GM23338 (cell line): Measurements from ENCODE around the gene C11orf21. TPM values are rescaled to one million over a fixed set of nuclear protein-coding genes. Genes with fewer than 3 reads are reported as not detected.

Source experiments
- ATAC-seq: fragments of 200-7000 bp; cut with Tn5 transposase; 3 replicates; pipeline ENCODE4 v1.9.1; 2020
- DNase-seq: peaks from one replicate; pipeline ENCODE4 v3.0.0-alpha.2; 2015; ENCODE audit warnings: low spot score
- H2AFZ ChIP-seq: fragments of 200-600 bp; sonication (generic); 2 replicates; pipeline ENCODE4 v1.8.0; 2016; ENCODE audit warnings: antibody characterized with exemption, mild to moderate bottlenecking, moderate library complexity
- H3F3A ChIP-seq: fragments of 200-600 bp; sonication (generic); replicated peaks from 2 replicates; pipeline ENCODE4 v1.8.0; 2017; ENCODE audit warnings: antibody characterized with exemption, mixed run types, low read depth
- H3K27ac ChIP-seq: fragments of 200-600 bp; sonication (generic); 2 replicates; pipeline ENCODE4 v1.6.1; 2016; ENCODE audit warnings: low read depth
- H3K27me3 ChIP-seq: fragments of 200-600 bp; sonication (generic); 2 replicates; pipeline ENCODE4 v1.8.0; 2016; ENCODE audit warnings: mild to moderate bottlenecking, mixed run types, moderate library complexity; ENCODE audit not compliant: insufficient read depth
- H3K36me3 ChIP-seq: fragments of 200-600 bp; sonication (generic); 2 replicates; pipeline ENCODE4 v1.8.0; 2016; ENCODE audit warnings: mild to moderate bottlenecking; ENCODE audit not compliant: insufficient read depth
- H3K4me1 ChIP-seq: fragments of 200-600 bp; sonication (generic); 2 replicates; pipeline ENCODE4 v1.8.0; 2016; ENCODE audit warnings: mild to moderate bottlenecking, moderate library complexity; ENCODE audit not compliant: insufficient read depth
- H3K4me2 ChIP-seq: fragments of 200-600 bp; sonication (generic); 2 replicates; pipeline ENCODE4 v1.7.1; 2017; ENCODE audit warnings: mixed run types
- H3K4me3 ChIP-seq: fragments of 200-600 bp; sonication (generic); 2 replicates; pipeline ENCODE4 v1.6.1; 2016; ENCODE audit warnings: mixed run types
- H3K79me2 ChIP-seq: fragments of 200-600 bp; sonication (generic); replicated peaks from 2 replicates; pipeline ENCODE4 v1.8.0; 2017; ENCODE audit warnings: mild to moderate bottlenecking; ENCODE audit not compliant: insufficient read depth
- H3K9me2 ChIP-seq: fragments of 200-600 bp; sonication (generic); 2 replicates; pipeline ENCODE4 v1.8.0; 2017; ENCODE audit not compliant: insufficient read depth
- H4K20me1 ChIP-seq: fragments of 200-600 bp; sonication (generic); replicated peaks from 2 replicates; pipeline ENCODE4 v1.8.0; 2017; ENCODE audit warnings: mild to moderate bottlenecking; ENCODE audit not compliant: insufficient read depth
- H3K27ac Mint-ChIP-seq: 2 replicates; pipeline ENCODE4 v1.8.0; 2020; ENCODE audit warnings: inconsistent platforms, mild to moderate bottlenecking, moderate library complexity, mixed read lengths
- H3K27me3 Mint-ChIP-seq: 3 replicates; pipeline ENCODE4 v1.8.0; 2022; ENCODE audit warnings: low read depth, mild to moderate bottlenecking, moderate library complexity, mixed read lengths, inconsistent platforms; ENCODE audit not compliant: insufficient read depth, poor library complexity
- H3K36me3 Mint-ChIP-seq: 3 replicates; pipeline ENCODE4 v1.8.0; 2021; ENCODE audit warnings: low read depth, mild to moderate bottlenecking, inconsistent platforms, moderate library complexity, mixed read lengths
- H3K4me1 Mint-ChIP-seq: 3 replicates; pipeline ENCODE4 v1.8.0; 2020; ENCODE audit warnings: mild to moderate bottlenecking, inconsistent platforms, mixed read lengths
- H3K4me3 Mint-ChIP-seq: 3 replicates; pipeline ENCODE4 v1.8.0; 2021; ENCODE audit warnings: moderate library complexity, mild to moderate bottlenecking, inconsistent platforms, mixed read lengths
- H3K9me3 Mint-ChIP-seq: 3 replicates; pipeline ENCODE4 v1.8.0; 2020; ENCODE audit warnings: moderate library complexity, mild to moderate bottlenecking, inconsistent platforms, mixed read lengths
- ETS1 ChIP-seq: IDR thresholded peaks from 2 replicates; pipeline ENCODE4 v1.6.1; 2016; ENCODE audit warnings: antibody characterized with exemption
- JUNB ChIP-seq: IDR thresholded peaks from one replicate; pipeline ENCODE4 v1.6.1; 2016; ENCODE audit warnings: antibody characterized with exemption; ENCODE audit not compliant: unreplicated experiment
- ZNF462 ChIP-seq: fragments of 250-450 bp; sonication (Bioruptor Pico); IDR thresholded peaks from 2 replicates; pipeline ENCODE4 v1.5.0; 2020; ENCODE audit warnings: mild to moderate bottlenecking, moderate library complexity
- polyA plus RNA-seq: library from polyadenylated mRNA; unstranded; fragments of >200 nt; fragmentation: Nextera tagmentation; extraction: Ambion mirVana; gene quantifications from 2 replicates; pipeline ENCODE4 v1.2.1, GENCODE V29; 2016
- total RNA-seq: library from RNA; depleted of rRNA; stranded (reverse); fragments of >200 nt; shearing (Covaris generic); gene quantifications from 2 replicates; pipeline ENCODE4 v1.2.3, GENCODE V29; 2014

C11orf21 gene
- total and polyA plus RNA-seq, 2 experiments from 2014 or later = not detected

- no peak for TF ChIP-seq ZNF462 (CRISPR knock-in tag)
Observed at GRCh38 chr11:2303627-2304505, 2.1 kb upstream of the C11orf21 start (continued).

DNA sequence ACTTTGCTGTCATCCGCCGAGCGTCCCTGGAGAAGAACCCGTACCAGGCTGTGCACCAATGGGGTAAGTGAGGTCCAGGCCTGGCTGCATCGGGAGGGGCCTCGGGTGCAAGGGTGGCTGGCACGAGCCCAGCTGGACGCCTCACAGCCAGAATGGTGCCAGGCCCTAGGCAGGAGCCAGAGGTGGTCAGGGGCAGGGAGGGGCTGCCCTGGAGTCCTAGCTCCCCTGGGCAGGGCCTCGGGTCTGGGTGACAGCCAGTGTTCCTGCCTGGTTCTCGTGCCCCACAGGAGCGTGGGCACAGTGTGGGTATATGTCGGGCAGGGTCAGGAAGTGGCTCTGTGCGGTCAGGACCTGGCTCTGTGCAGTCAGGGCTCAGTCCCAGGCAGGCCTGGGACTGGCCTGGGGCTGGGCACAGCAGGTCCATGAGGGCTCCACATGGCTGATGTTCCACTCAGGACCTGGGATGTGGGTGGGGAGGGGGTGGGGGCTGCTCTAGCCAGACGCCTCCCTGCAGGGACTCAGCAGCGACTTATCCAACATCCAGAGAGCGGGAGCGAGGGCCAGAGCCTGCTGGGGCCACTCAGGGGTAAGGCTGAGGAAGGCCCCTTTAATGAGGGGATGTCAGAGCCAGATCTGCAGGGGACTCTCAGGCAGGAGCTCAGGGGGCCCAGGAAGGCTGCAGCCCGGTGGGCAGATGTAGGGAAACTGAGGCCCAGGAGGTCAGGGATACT is 1.3 kb upstream of the C11orf21 start:
- no peak for TF ChIP-seq ZNF462 (CRISPR knock-in tag)
- TF ChIP-seq ETS1 = no peak
- TF ChIP-seq JUNB = no peak
- Mint-ChIP-seq H3K4me3 (no peak overlapping the region), H3K36me3 (no peaks in the 10 kb centered on the region), H3K27ac (no peak overlapping the region), H3K27me3 (peaks cover 4% of the 10 kb centered on the region), H3K4me1 (peaks cover 7% of the 10 kb centered on the region), H3K9me3 (no peaks in the 10 kb centered on the region)
- Histone ChIP-seq H3K36me3 (no peaks in the 10 kb centered on the region), H3K4me2 (no peak overlapping the region), H3K4me3 (no peak overlapping the region), H3K27me3 (no peaks in the 10 kb centered on the region), H3F3A (no peaks in the 10 kb centered on the region), H3K27ac (no peak overlapping the region), H4K20me1 (no peaks in the 10 kb centered on the region), H3K4me1 (no peaks in the 10 kb centered on the region), H3K9me2 (no peaks in the 10 kb centered on the region), H2AFZ (no peak overlapping the region), H3K79me2 (no peaks in the 10 kb centered on the region)
- ATAC-seq (no peak), DNase-seq (no peak)
